ENCODE results near the gene DHCR7.

DNA sequence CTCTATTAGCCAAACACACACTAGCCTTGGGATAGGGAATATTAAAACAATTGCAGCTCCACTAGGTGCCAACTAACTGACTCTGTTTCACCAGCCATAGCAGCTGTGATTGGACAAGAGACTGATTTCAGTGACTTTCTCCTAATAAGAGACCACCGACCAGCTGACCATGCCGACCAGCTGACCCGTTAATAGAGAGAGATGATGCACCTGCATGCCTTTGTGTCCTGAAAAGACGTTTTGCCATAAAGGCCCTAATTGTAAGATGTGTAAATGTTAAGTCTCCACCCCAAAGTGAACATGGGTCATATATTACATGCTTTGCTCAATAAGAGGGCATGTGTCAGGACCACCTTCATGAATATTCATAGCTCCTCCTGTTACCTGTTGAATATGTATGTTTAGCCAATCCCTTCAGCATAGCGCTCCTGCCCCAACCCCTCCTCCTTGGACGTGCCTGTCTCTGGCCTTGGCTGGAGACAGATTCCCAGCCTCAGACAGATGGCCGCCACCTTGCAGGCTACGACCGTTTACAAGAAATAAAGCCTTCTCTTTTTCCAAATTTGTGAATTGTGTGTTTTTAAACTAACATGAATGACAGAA is 3.5 kb upstream of the DHCR7 start:
- TF ChIP-seq, protein P1, sequence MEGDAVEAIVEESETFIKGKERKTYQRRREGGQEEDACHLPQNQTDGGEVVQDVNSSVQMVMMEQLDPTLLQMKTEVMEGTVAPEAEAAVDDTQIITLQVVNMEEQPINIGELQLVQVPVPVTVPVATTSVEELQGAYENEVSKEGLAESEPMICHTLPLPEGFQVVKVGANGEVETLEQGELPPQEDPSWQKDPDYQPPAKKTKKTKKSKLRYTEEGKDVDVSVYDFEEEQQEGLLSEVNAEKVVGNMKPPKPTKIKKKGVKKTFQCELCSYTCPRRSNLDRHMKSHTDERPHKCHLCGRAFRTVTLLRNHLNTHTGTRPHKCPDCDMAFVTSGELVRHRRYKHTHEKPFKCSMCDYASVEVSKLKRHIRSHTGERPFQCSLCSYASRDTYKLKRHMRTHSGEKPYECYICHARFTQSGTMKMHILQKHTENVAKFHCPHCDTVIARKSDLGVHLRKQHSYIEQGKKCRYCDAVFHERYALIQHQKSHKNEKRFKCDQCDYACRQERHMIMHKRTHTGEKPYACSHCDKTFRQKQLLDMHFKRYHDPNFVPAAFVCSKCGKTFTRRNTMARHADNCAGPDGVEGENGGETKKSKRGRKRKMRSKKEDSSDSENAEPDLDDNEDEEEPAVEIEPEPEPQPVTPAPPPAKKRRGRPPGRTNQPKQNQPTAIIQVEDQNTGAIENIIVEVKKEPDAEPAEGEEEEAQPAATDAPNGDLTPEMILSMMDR (conservative IDR thresholded peaks at IDR 0.05 in 1 of 2, IDR thresholded peaks at IDR 0.05 in 1 of 2; ENCODE audit: low read depth in 1 of 2, low read length in 2 of 2) = no peak
- TF ChIP-seq EZH2 (IDR thresholded peaks at IDR 0.05; ENCODE audit: low read length, missing control alignments) = no peak

Measured in fibroblast of lung (primary cell).